Suprapubic skin (tissue), 4 donors: ENCODE measurements around the gene PIGR. TPM values are rescaled to one million over a fixed set of nuclear protein-coding genes. Genes with fewer than 3 reads are reported as not detected.

Source experiments
- DNase-seq, 2 donors: peaks; one replicate each; pipeline ENCODE4 v3.0.0-alpha.2; 2019; ENCODE audit warnings: low spot score in 2 of 2
- H3K27ac ChIP-seq: fragments of 200-600 bp; sonication (generic); one replicate; pipeline ENCODE4 v1.5.1; 2019
- H3K27me3 ChIP-seq: fragments of 200-600 bp; sonication (generic); one replicate; pipeline ENCODE4 v1.5.1; 2019
- H3K36me3 ChIP-seq: fragments of 200-600 bp; sonication (generic); one replicate; pipeline ENCODE4 v1.5.1; 2019
- H3K4me1 ChIP-seq: fragments of 200-600 bp; sonication (generic); one replicate; pipeline ENCODE4 v1.5.1; 2019
- H3K4me3 ChIP-seq: fragments of 200-600 bp; sonication (generic); one replicate; pipeline ENCODE4 v1.5.1; 2019; ENCODE audit warnings: mild to moderate bottlenecking
- H3K9me3 ChIP-seq: fragments of 200-600 bp; sonication (generic); one replicate; pipeline ENCODE4 v1.5.1; 2019
- EP300 ChIP-seq: sonication (generic); formaldehyde crosslinking; IDR thresholded peaks from one replicate; pipeline ENCODE4 v1.6.1; 2017; ENCODE audit warnings: antibody characterized with exemption
- POLR2A ChIP-seq, 2 donors: fragments of 450-650 bp; IDR thresholded peaks; one replicate each; pipeline ENCODE4 v1.6.1; 2017; ENCODE audit warnings: antibody characterized with exemption in 2 of 2, mild to moderate bottlenecking in 2 of 2, moderate library complexity in 2 of 2
- POLR2AphosphoS5 ChIP-seq, 3 donors: sonication (generic); formaldehyde crosslinking; IDR thresholded peaks; one replicate each; pipeline ENCODE4 v1.6.1; 2017; ENCODE audit warnings: antibody characterized with exemption in 3 of 3
- WGBS: methylation state at CpG from one replicate; pipeline ENCODE4 v1.1.5; 2018; 5-methylcytosine and 5-hydroxymethylcytosine counted together
- total RNA-seq, 4 donors: library from RNA; depleted of rRNA; stranded (reverse); fragments of >200 nt; gene quantifications; one replicate each; pipeline ENCODE4 v1.1.0, GENCODE V29; 2016
- TF ChIP-seq, protein P1 (sequence below), 2 donors: fragments of 200-600 bp in 1 of 2; fragments of 450-650 bp in 1 of 2; sonication (generic) in 1 of 2; IDR thresholded peaks; one replicate each; pipeline ENCODE4 v1.5.1; 2016 to 2019; ENCODE audit warnings: antibody characterized with exemption in 2 of 2, mild to moderate bottlenecking in 1 of 2, moderate library complexity in 1 of 2

PIGR gene
- total RNA-seq, 4 donors from 2014 or later, result 0.49 to 6.4 (median 2.3) TPM

DNA sequence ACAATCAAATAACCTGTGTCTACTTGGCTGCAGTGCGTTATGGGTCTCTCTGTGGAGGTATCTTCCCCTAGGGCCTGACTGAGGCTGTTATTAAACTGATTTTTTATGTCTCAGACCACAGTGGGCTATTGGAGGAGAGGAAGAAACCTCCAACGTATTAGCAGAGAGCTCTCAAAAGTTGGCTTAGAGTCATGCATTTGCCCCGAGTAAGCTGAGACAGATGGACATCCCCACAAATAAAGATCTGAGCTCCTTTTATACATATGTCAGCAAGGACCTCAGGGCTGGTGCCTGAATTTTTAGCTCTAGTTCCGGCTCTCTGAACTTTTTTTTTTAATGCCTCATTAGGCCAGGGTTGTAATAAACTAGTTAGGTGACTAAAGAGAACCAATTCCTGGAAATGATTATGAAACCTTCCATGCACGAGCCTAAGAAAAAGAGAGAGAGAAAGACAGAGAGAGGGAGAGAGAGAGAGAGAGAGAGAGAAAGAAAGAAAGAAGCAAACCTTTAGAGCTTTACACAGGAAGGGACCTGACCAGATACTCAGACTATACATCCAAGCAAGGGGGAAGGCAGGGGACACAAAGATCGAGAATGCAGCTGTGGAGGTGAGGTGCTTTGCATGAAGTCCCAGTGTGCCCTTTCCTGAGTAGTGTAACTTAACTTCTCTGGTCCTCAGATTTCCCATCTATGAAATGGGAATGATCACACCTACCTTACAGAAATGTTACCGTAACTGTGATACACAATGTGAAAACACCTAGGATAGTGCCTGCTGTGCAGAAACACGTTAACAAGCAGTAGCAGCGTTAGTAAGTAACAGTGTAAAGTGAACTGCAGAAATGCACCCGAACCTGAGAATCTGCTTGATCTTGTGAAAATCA, 8.4 kb upstream of the PIGR start:
- H3K27ac ChIP-seq, result no peak overlapping the region

DNA sequence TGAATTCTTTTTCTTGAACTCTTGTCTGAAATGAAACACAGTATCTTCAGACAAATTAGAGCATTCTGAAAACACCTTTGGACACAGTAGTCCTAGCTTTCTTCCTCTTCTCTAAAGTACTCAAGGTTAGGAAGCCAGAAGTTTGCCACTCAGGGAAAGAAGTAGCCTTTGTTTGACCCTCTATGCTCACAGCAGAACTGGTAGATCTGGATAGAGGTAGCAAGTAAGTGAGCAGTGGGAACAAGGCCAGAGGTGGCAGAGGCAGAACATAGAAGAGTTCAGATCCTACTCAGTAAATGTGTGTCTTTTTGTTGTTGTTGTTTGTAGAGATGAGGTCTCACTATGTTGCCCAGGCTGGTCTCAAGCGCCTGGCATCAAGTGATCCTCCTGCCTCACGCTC, 7.4 kb upstream of the PIGR start:
- peaks cover 25% of the 10 kb centered on the region for H3K4me1 ChIP-seq
- H3K4me3 ChIP-seq, result no peak overlapping the region
- H3K9me3 ChIP-seq, result no peaks in the 10 kb centered on the region
- TF ChIP-seq, protein P1, sequence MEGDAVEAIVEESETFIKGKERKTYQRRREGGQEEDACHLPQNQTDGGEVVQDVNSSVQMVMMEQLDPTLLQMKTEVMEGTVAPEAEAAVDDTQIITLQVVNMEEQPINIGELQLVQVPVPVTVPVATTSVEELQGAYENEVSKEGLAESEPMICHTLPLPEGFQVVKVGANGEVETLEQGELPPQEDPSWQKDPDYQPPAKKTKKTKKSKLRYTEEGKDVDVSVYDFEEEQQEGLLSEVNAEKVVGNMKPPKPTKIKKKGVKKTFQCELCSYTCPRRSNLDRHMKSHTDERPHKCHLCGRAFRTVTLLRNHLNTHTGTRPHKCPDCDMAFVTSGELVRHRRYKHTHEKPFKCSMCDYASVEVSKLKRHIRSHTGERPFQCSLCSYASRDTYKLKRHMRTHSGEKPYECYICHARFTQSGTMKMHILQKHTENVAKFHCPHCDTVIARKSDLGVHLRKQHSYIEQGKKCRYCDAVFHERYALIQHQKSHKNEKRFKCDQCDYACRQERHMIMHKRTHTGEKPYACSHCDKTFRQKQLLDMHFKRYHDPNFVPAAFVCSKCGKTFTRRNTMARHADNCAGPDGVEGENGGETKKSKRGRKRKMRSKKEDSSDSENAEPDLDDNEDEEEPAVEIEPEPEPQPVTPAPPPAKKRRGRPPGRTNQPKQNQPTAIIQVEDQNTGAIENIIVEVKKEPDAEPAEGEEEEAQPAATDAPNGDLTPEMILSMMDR (IDR thresholded peaks at IDR 0.05), result no peak
- TF ChIP-seq POLR2AphosphoS5 (IDR thresholded peaks at IDR 0.05), result no peak
- no peak for DNase-seq
- 90% methylated on average over 2 of the region's 2 CpGs for WGBS
- H3K27ac ChIP-seq, result peak overlapping the region; percentile 54
- H3K36me3 ChIP-seq, result no peaks in the 10 kb centered on the region
- no peaks in the 10 kb centered on the region for H3K27me3 ChIP-seq

More for the DNA sequence above, 8.4 kb upstream of the PIGR start:
- no peaks in the 10 kb centered on the region for H3K36me3 ChIP-seq
- 69% methylated on average over 10 of the region's 10 CpGs for WGBS
- no peaks in the 10 kb centered on the region for H3K9me3 ChIP-seq
- no peaks in the 10 kb centered on the region for H3K27me3 ChIP-seq
- peaks cover 25% of the 10 kb centered on the region for H3K4me1 ChIP-seq
- no peak overlapping the region for H3K4me3 ChIP-seq
- TF ChIP-seq EP300, result no peak
- no peak for TF ChIP-seq POLR2A (IDR thresholded peaks at IDR 0.05)
- no peak for DNase-seq

DNA sequence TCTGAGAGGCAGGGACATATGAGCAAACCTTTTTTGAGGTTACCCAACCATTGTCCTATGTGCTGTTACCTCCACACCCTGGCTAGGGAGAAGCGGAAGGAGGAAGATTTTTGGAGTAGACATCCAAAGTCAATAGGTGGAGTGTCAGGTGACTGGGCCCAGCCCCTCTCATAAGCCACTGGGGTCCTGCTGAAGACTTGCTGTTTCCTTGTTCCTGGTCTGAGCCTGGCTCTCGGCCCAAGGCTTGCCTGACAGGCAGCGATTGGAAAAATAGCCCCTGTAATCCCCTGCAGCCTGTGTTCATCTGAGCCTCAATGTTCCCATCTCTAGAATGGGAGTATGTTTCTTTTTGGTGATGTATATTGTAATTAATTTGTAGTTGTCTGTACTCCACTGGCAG, 6.9 kb upstream of the PIGR start:
- H3K4me1 ChIP-seq, result peaks cover 25% of the 10 kb centered on the region
- H3K27me3 ChIP-seq, result no peaks in the 10 kb centered on the region
- no peaks in the 10 kb centered on the region for H3K9me3 ChIP-seq
- TF ChIP-seq POLR2A (IDR thresholded peaks at IDR 0.05) (no peak), POLR2AphosphoS5 (IDR thresholded peaks at IDR 0.05) (no peak), EP300 (no peak)
- TF ChIP-seq, protein P1 (IDR thresholded peaks at IDR 0.05), result no peak
- H3K27ac ChIP-seq, result peak overlapping the region; percentile 39
- DNase-seq, result no peak
- WGBS, result 86% methylated on average over 3 of the region's 3 CpGs
- no peak overlapping the region for H3K4me3 ChIP-seq
- no peaks in the 10 kb centered on the region for H3K36me3 ChIP-seq

DNA sequence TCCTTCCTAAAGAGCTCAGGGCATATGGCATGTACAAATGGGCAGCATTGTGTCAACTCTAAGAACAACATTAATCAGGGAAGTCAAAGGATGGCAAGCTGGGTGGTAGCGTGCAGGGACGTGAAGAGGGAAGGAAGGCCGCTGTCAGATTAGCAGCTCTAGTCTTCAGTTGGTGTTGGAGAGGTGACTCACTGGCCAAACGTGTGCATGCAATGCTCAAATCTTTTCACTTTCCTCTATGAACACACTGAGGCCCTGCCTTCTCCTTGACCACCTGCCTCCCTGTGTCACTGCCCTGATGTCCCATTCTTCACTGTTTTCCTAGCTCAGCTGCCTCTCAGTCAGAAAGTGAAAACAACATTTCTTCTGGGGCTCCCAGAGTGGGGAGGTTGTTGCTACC, 5.9 kb upstream of the PIGR start:
- WGBS, result 41% methylated on average over 4 of the region's 4 CpGs
- DNase-seq, result no peak

DNA sequence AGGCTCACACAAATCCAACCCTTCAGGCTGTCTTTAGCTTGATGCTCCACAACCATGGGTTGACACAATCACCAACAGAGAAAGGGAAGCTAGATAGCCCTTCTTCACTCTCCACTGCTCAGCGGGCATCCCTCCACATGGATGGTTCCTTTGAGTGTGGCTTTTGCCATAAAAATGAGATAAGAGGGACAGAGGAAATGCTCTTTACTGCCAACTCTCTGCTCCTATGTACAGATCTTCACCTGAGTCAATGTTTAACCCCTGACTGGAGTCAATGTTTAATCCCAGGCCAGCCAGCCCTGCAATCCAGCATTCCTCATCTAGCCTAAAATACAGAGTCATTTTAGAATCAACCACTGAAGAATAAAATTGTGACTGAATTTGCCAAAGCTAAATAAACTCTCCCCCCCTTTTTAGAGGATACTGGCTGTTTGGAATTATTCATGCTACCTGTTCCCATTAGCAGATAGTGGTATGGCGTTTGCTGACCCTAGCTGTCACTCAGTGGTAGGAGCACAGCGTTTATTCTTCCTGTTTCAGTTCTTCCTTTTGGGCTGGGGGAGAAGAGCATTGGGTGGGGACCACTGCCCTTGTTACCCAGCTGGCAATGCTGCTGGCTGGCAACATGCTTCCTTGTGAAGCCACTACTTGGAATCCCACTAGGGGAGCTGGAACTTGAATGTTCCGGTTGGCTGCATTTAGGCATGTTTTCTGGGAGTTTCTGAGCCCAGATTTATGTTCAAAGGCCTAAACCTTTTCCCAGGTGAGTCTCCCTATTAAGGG, 5.2 kb upstream of the PIGR start:
- WGBS, result 88% methylated on average over 4 of the region's 4 CpGs
- H3K4me1 ChIP-seq, result peaks cover 25% of the 10 kb centered on the region

More for the DNA sequence above, 5.9 kb upstream of the PIGR start:
- H3K9me3 ChIP-seq, result no peaks in the 10 kb centered on the region
- TF ChIP-seq EP300 (no peak), POLR2AphosphoS5 (IDR thresholded peaks at IDR 0.05) (no peak), POLR2A (IDR thresholded peaks at IDR 0.05) (no peak)
- TF ChIP-seq, protein P1 (IDR thresholded peaks at IDR 0.05), result no peak
- no peaks in the 10 kb centered on the region for H3K27me3 ChIP-seq
- peak overlapping the region; percentile 16 for H3K27ac ChIP-seq
- H3K36me3 ChIP-seq, result no peaks in the 10 kb centered on the region
- peaks cover 25% of the 10 kb centered on the region for H3K4me1 ChIP-seq
- H3K4me3 ChIP-seq, result no peak overlapping the region

More for the DNA sequence above, 5.2 kb upstream of the PIGR start:
- no peak for DNase-seq
- Histone ChIP-seq H3K9me3 (no peaks in the 10 kb centered on the region), H3K36me3 (no peaks in the 10 kb centered on the region), H3K4me3 (no peak overlapping the region), H3K27ac (no peak overlapping the region), H3K27me3 (peaks cover under 1% of the 10 kb centered on the region)
- TF ChIP-seq, protein P1 (IDR thresholded peaks at IDR 0.05), result no peak
- TF ChIP-seq POLR2AphosphoS5 (IDR thresholded peaks at IDR 0.05) (no peak), EP300 (no peak), POLR2A (IDR thresholded peaks at IDR 0.05) (no peak)
